ENCODE data around the gene TBC1D24.

DNA sequence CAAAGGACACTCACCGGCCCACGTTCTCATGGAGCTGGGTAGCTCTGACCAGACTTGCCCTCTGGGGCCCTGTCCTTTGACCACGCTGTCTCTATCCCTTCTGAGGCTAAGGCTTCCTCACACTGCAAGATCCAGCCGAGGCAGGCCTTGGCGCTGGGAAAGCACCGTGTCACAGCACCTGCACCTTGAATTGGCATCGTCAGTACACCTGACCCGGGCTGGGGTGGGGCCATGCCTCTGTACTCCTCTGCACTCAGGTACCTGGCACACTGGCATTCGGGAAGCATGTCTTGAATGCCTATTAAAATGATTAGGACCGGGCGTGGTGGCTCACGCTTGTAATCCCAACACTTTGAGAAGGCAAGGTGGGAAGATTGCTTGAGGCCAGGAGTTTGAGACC, 6.0 kb downstream of the TBC1D24 start:
- TF ChIP-seq, protein P1, sequence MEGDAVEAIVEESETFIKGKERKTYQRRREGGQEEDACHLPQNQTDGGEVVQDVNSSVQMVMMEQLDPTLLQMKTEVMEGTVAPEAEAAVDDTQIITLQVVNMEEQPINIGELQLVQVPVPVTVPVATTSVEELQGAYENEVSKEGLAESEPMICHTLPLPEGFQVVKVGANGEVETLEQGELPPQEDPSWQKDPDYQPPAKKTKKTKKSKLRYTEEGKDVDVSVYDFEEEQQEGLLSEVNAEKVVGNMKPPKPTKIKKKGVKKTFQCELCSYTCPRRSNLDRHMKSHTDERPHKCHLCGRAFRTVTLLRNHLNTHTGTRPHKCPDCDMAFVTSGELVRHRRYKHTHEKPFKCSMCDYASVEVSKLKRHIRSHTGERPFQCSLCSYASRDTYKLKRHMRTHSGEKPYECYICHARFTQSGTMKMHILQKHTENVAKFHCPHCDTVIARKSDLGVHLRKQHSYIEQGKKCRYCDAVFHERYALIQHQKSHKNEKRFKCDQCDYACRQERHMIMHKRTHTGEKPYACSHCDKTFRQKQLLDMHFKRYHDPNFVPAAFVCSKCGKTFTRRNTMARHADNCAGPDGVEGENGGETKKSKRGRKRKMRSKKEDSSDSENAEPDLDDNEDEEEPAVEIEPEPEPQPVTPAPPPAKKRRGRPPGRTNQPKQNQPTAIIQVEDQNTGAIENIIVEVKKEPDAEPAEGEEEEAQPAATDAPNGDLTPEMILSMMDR (conservative IDR thresholded peaks at IDR 0.05) = no peak
- no peak for TF ChIP-seq ZFX (IDR thresholded peaks at IDR 0.05)

Data from C4-2B (cell line).